Activated naive CD8-positive, alpha-beta T cell treated with anti-CD3 and anti-CD28 coated beads, Interleukin-2, amount 10 ng/mL, durations not matched to agents 7 days and 5 days (primary cell): ENCODE results near the gene ESYT1. TPM values are rescaled to one million over a fixed set of nuclear protein-coding genes. Genes with fewer than 3 reads are reported as not detected.
A peak's percentile ranks its signal among the peaks of the same experiment; 100 is the strongest.

ENCODE experiments used
- ATAC-seq: fragments of 150-1000 bp; cut with Tn5 transposase; one replicate; pipeline ENCODE4 v1.10.0; 2021; ENCODE audit warnings: low read depth, moderate library complexity
- POLR2A ChIA-PET: fragments of 350-600 bp; sonication (Branson Sonifier 250); formaldehyde crosslinking; loops from one replicate; lab custom pipeline; 2021; ENCODE audit warnings: antibody characterized with exemption; lab: Charles Lee
- DNase-seq: peaks from one replicate; pipeline ENCODE4 v3.0.0; 2021
- H3K27ac Mint-ChIP-seq: one replicate; pipeline ENCODE4 v1.8.0; 2022; ENCODE audit warnings: mild to moderate bottlenecking, mixed read lengths
- H3K27me3 Mint-ChIP-seq: one replicate; pipeline ENCODE4 v1.8.0; 2022; ENCODE audit warnings: mild to moderate bottlenecking, moderate library complexity, mixed read lengths
- H3K36me3 Mint-ChIP-seq: one replicate; pipeline ENCODE4 v1.8.0; 2021; ENCODE audit warnings: mild to moderate bottlenecking, mixed read lengths
- H3K4me1 Mint-ChIP-seq: one replicate; pipeline ENCODE4 v1.8.0; 2021; ENCODE audit warnings: mixed read lengths
- H3K4me3 Mint-ChIP-seq: one replicate; pipeline ENCODE4 v1.8.0; 2022; ENCODE audit warnings: mild to moderate bottlenecking, moderate library complexity, mixed read lengths
- H3K9me3 Mint-ChIP-seq: one replicate; pipeline ENCODE4 v1.8.0; 2021; ENCODE audit warnings: mixed read lengths
- total RNA-seq, 2 experiments: library from RNA; stranded (reverse); gene quantifications; one replicate each; pipeline ENCODE4 v1.2.3, GENCODE V29; 2021

ESYT1 gene
- total RNA-seq, 2 experiments from 2014 or later = 251 TPM

DNA sequence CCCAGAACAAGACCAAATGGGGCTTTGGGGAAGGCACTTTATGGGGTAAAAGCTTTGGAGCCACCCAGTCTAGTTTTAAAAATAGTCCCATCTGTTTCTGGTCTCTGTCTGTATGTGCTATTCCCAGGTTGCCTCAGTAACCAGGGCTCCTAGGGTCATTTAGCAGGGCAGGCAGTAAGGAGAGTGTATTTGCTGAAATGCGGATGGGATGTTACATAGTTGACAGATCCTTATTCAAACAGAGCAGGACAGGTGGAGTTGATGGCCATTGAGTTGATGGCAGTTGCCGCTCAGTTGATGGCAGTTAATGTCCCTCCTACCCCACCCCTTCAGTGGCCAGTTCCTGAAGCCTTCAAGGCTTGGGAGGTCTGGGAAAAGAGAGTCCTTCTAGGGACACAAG, 5.4 kb upstream of the ESYT1 start:
- ATAC-seq = no peak
- H3K27ac Mint-ChIP-seq = peak overlapping the region; percentile 3
- H3K9me3 Mint-ChIP-seq = no peaks in the 10 kb centered on the region
- H3K27me3 Mint-ChIP-seq = no peaks in the 10 kb centered on the region
- peaks cover 47% of the 10 kb centered on the region for H3K4me1 Mint-ChIP-seq
- POLR2A ChIA-PET = interaction anchor here (0.6 to 8.4 kb wide), 2 partner anchors 39 to 62 kb away, joined by 3 to 145 read pairs; partner anchors contain the start of gene MYL6
- H3K36me3 Mint-ChIP-seq = peaks cover 3% of the 10 kb centered on the region
- H3K4me3 Mint-ChIP-seq = no peak overlapping the region
- no peak for DNase-seq

DNA sequence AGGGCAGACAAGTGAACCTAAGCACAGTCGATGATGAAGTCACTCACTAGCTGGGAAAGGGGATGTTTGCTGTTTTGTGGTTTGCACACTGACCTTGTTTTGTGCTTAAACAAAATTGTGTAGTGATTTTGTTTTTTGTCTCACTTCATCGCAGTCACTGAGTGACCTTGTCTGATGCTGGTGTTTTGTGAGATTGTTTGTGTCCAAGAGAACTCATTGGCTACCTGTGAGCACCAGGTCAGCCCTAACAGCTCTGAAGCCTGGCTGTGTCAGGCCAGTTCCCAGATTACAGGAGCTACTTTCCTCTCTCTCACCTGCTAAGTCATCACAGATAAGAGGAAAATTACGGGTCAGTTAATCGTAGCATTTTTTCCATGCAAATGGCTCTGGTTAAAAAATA, 3.9 kb upstream of the ESYT1 start:
- H3K27ac Mint-ChIP-seq = peak overlapping the region; percentile 0
- H3K9me3 Mint-ChIP-seq = no peaks in the 10 kb centered on the region
- no peaks in the 10 kb centered on the region for H3K27me3 Mint-ChIP-seq
- H3K36me3 Mint-ChIP-seq = peaks cover 6% of the 10 kb centered on the region
- H3K4me1 Mint-ChIP-seq = peaks cover 38% of the 10 kb centered on the region
- POLR2A ChIA-PET = interaction anchor here (0.5 to 8.4 kb wide), 5 partner anchors 38 to 131 kb away, joined by 3 to 145 read pairs (median 5); partner anchors contain the start of genes MYL6, RNF41 and SMARCC2
- H3K4me3 Mint-ChIP-seq = no peak overlapping the region
- DNase-seq (no peak), ATAC-seq (no peak)

DNA sequence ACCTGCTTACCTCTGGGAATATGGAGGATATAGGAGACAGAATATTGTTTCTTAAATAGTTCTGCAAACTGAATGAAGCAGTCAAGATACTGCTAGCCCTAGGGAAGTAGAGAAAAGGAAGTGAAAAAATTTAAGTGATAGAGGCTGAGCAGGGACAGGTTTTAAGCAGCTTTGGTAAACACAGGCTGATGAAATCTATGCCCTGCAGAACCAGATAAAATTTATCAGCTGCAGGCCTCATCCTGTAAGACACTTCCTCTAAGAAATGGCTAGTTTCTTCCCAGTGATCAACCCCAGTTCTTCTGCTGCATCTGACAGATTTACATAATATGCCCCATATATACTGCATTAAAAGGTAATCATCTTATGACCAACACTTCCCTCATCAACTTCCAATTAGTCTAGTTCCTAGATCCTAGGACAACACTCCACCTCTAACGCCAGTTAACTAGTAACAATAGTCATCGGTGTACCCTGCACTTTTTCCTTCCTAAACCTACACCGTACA, 1.3 kb upstream of the ESYT1 start:
- DNase-seq (no peak), ATAC-seq (no peak)
- peaks cover 47% of the 10 kb centered on the region for H3K4me1 Mint-ChIP-seq
- H3K27me3 Mint-ChIP-seq = no peaks in the 10 kb centered on the region
- H3K27ac Mint-ChIP-seq = peak overlapping the region; percentile 97
- peaks cover 27% of the 10 kb centered on the region for H3K36me3 Mint-ChIP-seq
- peak overlapping the region; percentile 100 for H3K4me3 Mint-ChIP-seq
- no peaks in the 10 kb centered on the region for H3K9me3 Mint-ChIP-seq
- POLR2A ChIA-PET = interaction anchor here (0.9 to 8.4 kb wide), 9 partner anchors 9 to 165 kb away, joined by 3 to 145 read pairs (median 10); partner anchors contain the start of genes MYL6, MYL6B, PA2G4 and RPL41

DNA sequence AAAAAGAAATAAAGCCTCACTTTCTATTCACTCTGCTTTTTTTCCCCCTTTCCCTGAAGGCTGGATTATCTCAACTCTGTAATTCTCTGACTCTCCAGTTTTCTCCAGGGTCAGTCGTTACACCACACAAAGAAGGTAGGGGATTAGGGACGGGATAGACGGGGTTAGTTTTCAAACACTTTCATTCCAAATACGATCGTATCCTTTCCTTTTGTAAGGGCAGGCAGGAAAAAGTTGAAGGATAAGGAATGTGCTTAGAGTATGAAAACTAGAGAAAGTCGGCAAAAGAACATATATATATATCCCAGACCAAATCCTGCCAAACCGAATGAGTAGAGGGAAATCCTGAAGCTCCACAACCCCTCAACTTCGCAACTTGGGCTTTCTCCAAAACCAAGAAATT, 581 bp upstream of the ESYT1 start:
- Mint-ChIP-seq H3K27ac (peak overlapping the region; percentile 97), H3K9me3 (no peaks in the 10 kb centered on the region), H3K36me3 (peaks cover 34% of the 10 kb centered on the region), H3K4me1 (peaks cover 54% of the 10 kb centered on the region), H3K4me3 (peak overlapping the region; percentile 100), H3K27me3 (no peaks in the 10 kb centered on the region)
- no peak for ATAC-seq
- no peak for DNase-seq
- POLR2A ChIA-PET = interaction anchor here (0.5 to 8.4 kb wide), 22 partner anchors 9 to 396 kb away, joined by 3 to 145 read pairs (median 8); partner anchors contain the start of genes MYL6, MYL6B, PA2G4 and RAB5B

DNA sequence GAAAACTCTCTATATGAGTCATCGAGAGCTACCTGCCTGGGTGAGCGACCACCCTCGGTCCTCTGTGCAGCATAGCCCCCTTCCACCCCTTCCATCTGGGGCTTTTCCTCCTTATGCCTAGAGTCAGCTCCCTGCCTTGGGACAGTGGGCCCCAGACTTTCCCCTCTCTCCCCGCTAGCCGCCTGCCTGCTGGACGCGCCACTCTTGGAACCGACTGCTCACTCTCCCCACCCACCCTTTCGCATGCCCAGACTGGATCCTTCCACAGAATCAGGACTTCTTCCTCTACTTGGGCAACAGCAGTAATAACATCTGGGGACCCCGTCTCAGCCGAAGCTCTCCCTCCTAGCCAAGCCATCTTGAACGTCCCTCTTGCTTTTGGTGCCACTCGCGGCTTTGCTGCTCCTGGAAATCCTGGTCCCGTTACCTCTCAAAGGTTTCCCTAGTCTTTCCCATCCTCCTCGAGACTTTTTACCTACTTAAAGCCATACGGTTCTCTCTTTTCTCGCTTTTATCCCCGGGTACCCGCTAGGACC, 671 bp downstream of the ESYT1 start:
- Mint-ChIP-seq H3K27me3 (no peaks in the 10 kb centered on the region), H3K9me3 (no peaks in the 10 kb centered on the region), H3K4me1 (peaks cover 56% of the 10 kb centered on the region), H3K4me3 (peak overlapping the region; percentile 100), H3K36me3 (peaks cover 42% of the 10 kb centered on the region), H3K27ac (peak overlapping the region; percentile 97)
- DNase-seq = no peak
- ATAC-seq = no peak
- POLR2A ChIA-PET = interaction anchor here (0.6 to 8.4 kb wide), 17 partner anchors 10 to 231 kb away, joined by 3 to 145 read pairs (median 12); partner anchors contain the start of genes MYL6, MYL6B, PA2G4 and RAB5B

DNA sequence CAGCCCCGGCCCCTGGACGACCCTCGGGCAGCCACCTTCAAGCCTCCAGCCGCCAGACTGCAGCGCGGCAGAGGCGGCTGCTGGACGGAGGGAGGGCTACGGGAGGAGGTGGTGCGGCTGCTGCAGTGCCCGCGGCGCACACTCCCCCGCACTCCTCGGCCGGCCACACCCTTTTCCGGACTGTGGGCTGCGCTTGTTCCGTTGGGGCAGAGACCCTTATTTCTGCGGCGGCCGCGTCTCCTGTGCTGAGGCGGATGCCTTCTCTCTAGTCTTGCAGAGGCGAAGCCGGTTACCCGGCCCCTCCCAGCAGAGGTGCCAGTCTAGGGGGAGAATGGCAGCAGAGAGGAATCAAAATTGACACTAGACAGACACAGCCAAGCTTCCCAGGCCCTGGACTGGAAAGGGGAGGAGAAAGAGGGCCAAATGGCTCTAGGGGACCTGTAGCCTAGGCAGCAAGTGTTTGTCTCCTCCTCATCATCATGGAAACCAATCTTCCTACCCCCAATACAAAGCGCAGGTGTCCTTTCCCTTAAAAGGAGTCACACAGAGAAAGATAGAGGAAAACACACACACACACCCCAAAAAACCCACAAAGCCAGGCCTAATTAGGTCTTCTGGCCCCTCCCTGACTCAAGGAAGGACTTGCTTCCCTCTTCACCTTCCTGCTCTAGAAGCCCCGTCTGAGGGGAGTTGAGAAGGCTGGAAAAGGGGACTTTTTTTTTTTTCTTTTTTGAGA, 1.3 kb downstream of the ESYT1 start:
- no peaks in the 10 kb centered on the region for H3K27me3 Mint-ChIP-seq
- peak; percentile 84 for DNase-seq
- H3K36me3 Mint-ChIP-seq = peaks cover 49% of the 10 kb centered on the region
- peak overlapping the region; percentile 100 for H3K4me3 Mint-ChIP-seq
- no peaks in the 10 kb centered on the region for H3K9me3 Mint-ChIP-seq
- POLR2A ChIA-PET = interaction anchor here (1.1 to 8.4 kb wide), 11 partner anchors 9 to 230 kb away, joined by 4 to 145 read pairs (median 30); partner anchors contain the start of genes MYL6, MYL6B, RAB5B and RNF41
- H3K27ac Mint-ChIP-seq = peak overlapping the region; percentile 97
- peaks cover 54% of the 10 kb centered on the region for H3K4me1 Mint-ChIP-seq
- peak; percentile 40 for ATAC-seq

DNA sequence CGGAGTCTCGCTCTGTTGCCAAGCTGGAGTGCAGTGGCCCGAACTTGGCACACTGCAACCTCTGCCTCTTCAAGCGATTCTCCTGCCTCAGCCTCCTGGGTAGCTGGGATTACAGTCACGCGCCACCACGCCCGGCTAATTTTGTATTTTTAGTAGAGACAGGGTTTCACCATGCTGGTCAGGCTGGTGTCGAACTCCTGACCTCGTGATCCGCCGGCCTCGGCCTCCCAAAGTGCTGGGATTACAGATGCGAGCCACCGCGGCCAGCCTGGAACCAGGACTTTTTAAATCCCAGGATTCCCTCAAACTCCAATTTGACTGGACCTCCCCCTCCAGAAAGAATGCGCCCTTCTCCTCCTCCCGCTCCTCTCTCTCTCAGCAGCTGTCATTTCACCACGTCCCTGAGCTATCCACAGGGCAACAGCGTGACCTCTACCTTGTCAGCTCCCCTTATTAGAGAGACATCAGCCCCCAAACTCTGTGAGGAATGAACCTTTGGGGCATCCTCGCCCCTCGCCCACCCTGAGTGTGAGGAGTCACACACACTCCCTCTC, 2.0 kb downstream of the ESYT1 start:
- peak overlapping the region; percentile 97 for H3K27ac Mint-ChIP-seq
- no peaks in the 10 kb centered on the region for H3K9me3 Mint-ChIP-seq
- H3K27me3 Mint-ChIP-seq = no peaks in the 10 kb centered on the region
- no peak for DNase-seq
- H3K4me3 Mint-ChIP-seq = peak overlapping the region; percentile 100
- POLR2A ChIA-PET = interaction anchor here (3.1 to 8.4 kb wide), 7 partner anchors 8 to 59 kb away, joined by 12 to 145 read pairs (median 57); partner anchors contain the start of genes MYL6, MYL6B, RPL41 and SMARCC2
- peaks cover 50% of the 10 kb centered on the region for H3K36me3 Mint-ChIP-seq
- no peak for ATAC-seq
- H3K4me1 Mint-ChIP-seq = peaks cover 51% of the 10 kb centered on the region

DNA sequence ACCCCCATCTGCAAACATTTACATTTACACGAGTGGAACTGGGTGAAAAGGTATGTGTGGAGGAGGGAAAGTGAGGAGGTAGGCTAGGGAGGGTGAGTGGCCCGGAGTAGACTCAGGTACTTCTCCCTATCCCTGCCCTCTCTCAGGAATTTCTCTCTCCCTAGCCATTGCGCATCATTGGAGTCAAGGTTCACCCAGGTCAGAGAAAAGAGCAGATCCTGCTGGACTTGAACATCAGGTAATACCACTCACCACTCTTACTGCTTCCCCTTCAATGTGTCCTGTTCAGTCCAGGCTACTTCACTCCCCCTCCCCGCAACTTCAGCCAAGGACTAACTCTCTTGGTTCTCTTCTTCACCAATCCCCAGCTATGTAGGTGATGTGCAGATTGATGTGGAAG, 2.8 kb downstream of the ESYT1 start:
- Mint-ChIP-seq H3K4me1 (peaks cover 52% of the 10 kb centered on the region), H3K27ac (peak overlapping the region; percentile 97), H3K36me3 (peaks cover 54% of the 10 kb centered on the region), H3K27me3 (no peaks in the 10 kb centered on the region), H3K9me3 (no peaks in the 10 kb centered on the region), H3K4me3 (peak overlapping the region; percentile 100)
- ATAC-seq = no peak
- POLR2A ChIA-PET = interaction anchor here (3.6 to 6.6 kb wide), 3 partner anchors 12 to 58 kb away, joined by 31 to 86 read pairs (median 57); partner anchors contain the start of genes RPL41, SMARCC2 and ZC3H10
- DNase-seq = no peak

DNA sequence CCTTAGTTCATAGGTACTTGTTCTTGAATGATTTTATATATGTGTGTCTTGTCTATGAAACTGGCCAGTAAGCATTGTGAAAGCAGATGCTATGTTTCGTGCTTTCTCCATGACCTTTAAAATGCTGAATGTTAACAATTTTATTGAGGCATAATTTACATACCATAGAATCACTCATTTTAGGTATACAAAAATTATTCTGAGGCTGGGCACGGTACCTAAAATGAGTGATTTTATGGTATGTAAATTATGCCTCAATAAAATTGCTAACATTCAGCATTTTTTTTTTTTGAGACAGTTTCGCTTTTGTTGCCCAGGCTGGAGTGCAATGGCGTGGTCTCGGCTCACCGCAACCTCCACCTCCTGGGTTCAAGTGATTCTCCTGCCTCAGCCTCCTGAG, 6.8 kb downstream of the ESYT1 start:
- Mint-ChIP-seq H3K9me3 (no peaks in the 10 kb centered on the region), H3K4me3 (no peak overlapping the region), H3K36me3 (peaks cover 79% of the 10 kb centered on the region), H3K27me3 (no peaks in the 10 kb centered on the region), H3K27ac (no peak overlapping the region), H3K4me1 (peaks cover 61% of the 10 kb centered on the region)
- POLR2A ChIA-PET = no interaction called here
- DNase-seq (no peak), ATAC-seq (no peak)

DNA sequence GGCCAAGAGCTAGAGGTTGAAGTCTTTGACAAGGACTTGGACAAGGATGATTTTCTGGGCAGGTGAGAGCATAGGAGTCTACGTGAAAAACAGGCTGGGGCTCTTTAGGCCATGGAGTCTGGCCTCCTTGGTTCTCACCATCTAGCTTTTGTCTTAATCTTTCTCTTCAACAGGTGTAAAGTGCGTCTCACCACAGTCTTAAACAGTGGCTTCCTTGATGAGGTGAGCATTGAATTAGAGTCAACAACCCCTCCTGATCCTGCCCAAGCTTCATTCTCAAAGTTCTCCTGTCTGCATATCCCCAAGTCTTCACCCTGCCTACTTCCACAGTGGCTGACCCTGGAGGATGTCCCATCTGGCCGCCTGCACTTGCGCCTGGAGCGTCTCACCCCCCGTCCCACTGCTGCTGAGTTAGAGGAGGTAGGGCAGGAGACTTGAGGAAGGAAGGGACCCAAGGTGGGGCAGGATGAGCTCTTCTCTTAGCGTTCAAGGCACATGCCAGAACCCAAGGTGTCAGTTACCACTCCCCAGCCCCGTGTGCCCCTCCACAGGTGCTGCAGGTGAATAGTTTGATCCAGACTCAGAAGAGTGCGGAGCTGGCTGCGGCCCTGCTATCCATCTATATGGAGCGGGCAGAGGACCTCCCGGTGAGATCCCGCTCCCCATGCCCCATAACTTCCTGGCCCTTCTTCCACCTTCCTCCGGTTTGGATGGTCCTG, 9.9 kb downstream of the ESYT1 start:
- ATAC-seq (no peak), DNase-seq (no peak)
- POLR2A ChIA-PET = interaction anchor here (0.6 to 4.2 kb wide), 9 partner anchors 9 to 178 kb away, joined by 3 to 36 read pairs (median 4); partner anchors contain the start of genes CNPY2, ESYT1, MYL6 and MYL6B
- Mint-ChIP-seq H3K27ac (peak overlapping the region; percentile 88), H3K36me3 (peaks cover 68% of the 10 kb centered on the region), H3K9me3 (no peaks in the 10 kb centered on the region), H3K4me3 (peak overlapping the region; percentile 29), H3K27me3 (no peaks in the 10 kb centered on the region), H3K4me1 (peaks cover 57% of the 10 kb centered on the region)

DNA sequence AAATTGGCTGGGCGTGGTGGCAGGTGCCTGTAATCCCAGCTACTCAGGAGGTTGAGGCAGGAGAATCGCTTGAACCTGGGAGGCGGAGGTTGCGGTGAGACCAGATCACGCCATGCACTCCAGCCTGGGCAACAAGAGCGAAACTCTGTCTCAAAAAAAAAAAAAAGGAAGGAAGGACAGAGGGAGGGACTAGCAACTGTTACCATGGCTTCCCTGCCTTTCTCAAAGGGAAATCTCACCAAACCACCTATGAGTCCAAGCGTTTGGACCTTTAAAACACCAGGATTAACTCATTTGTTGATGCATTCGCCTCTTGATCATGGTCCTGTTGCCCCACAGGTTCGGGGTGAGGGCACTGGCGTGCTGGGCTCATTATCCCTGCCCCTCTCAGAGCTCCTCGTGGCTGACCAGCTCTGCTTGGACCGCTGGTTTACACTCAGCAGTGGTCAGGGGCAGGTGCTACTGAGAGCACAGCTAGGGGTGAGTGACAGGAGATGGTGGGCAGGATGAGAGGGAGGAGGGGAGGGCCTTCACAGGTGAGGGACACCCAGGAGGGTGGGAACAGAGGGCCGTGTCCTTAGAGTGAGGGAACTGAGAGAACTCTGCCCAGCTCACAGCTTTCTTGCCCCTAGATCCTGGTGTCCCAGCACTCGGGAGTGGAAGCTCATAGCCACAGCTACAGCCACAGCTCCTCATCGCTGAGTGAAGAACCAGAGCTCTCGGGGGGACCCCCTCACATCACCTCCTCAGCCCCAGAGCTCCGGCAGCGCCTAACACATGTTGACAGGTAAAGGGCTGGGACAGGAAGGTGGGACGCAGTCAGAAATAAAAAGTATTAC, 14.1 kb downstream of the ESYT1 start:
- Mint-ChIP-seq H3K27me3 (no peaks in the 10 kb centered on the region), H3K27ac (peak overlapping the region; percentile 37), H3K4me1 (peaks cover 57% of the 10 kb centered on the region), H3K36me3 (peaks cover 64% of the 10 kb centered on the region), H3K9me3 (no peaks in the 10 kb centered on the region), H3K4me3 (no peak overlapping the region)
- DNase-seq = no peak
- POLR2A ChIA-PET = interaction anchor here (0.7 to 3.8 kb wide), 9 partner anchors 9 to 124 kb away, joined by 3 to 31 read pairs (median 3); partner anchors contain the start of genes ESYT1, MYL6, PA2G4 and SMARCC2
- no peak for ATAC-seq
